ENCODE data around the gene PSMA7. TPM values are rescaled to one million over a fixed set of nuclear protein-coding genes. Genes with fewer than 3 reads are reported as not detected.

The PSMA7 gene
- total RNA-seq, 1 experiment from 2014 or later = 514 TPM

DNA sequence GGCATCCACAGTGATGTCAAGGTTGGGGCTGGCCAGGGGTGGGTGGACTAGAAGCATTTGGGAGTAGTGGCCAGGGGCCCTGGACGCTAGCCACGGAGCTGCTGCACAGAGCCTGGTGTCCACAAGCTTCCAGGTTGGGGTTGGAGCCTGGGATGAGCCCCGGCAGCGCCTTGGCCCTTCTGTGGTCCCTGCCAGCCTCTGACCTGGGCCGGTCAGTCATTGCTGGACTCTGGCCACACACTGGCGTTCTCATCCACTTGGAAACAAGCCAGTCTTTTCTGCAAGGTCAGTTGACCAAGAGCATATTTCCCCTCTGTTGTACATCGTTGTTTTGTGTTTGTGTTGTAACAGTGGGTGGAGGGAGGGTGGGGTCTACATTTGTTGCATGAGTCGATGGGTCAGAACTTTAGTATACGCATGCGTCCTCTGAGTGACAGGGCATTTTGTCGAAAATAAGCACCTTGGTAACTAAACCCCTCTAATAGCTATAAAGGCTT, 8.4 kb downstream of the PSMA7 start:
- Mint-ChIP-seq H3K4me3 (ENCODE audit: low read depth, unreplicated experiment) (no peak overlapping the region), H3K27me3 (ENCODE audit: unreplicated experiment) (no peaks in the 10 kb centered on the region), H3K36me3 (ENCODE audit: insufficient read depth, unreplicated experiment) (peaks cover 97% of the 10 kb centered on the region), H3K4me1 (ENCODE audit: low read depth, unreplicated experiment) (peaks cover 11% of the 10 kb centered on the region), H3K9me3 (ENCODE audit: low read depth, unreplicated experiment) (no peaks in the 10 kb centered on the region), H3K27ac (ENCODE audit: unreplicated experiment) (no peak overlapping the region)
- DNase-seq = no peak
- TSS peak; percentile 16 for BruUV-seq (replicated peaks)
- intact Hi-C loops (cut with micrococcal nuclease; ENCODE audit: unreplicated experiment) = loop anchor here (5.0 kb wide), 1 partner anchor 72 kb away; no protein-coding TSS in a partner anchor
- TF ChIP-seq, protein P1, sequence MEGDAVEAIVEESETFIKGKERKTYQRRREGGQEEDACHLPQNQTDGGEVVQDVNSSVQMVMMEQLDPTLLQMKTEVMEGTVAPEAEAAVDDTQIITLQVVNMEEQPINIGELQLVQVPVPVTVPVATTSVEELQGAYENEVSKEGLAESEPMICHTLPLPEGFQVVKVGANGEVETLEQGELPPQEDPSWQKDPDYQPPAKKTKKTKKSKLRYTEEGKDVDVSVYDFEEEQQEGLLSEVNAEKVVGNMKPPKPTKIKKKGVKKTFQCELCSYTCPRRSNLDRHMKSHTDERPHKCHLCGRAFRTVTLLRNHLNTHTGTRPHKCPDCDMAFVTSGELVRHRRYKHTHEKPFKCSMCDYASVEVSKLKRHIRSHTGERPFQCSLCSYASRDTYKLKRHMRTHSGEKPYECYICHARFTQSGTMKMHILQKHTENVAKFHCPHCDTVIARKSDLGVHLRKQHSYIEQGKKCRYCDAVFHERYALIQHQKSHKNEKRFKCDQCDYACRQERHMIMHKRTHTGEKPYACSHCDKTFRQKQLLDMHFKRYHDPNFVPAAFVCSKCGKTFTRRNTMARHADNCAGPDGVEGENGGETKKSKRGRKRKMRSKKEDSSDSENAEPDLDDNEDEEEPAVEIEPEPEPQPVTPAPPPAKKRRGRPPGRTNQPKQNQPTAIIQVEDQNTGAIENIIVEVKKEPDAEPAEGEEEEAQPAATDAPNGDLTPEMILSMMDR (IDR thresholded peaks at IDR 0.05; ENCODE audit: unreplicated experiment) = no peak
- CTCF ChIA-PET = no interaction called here

DNA sequence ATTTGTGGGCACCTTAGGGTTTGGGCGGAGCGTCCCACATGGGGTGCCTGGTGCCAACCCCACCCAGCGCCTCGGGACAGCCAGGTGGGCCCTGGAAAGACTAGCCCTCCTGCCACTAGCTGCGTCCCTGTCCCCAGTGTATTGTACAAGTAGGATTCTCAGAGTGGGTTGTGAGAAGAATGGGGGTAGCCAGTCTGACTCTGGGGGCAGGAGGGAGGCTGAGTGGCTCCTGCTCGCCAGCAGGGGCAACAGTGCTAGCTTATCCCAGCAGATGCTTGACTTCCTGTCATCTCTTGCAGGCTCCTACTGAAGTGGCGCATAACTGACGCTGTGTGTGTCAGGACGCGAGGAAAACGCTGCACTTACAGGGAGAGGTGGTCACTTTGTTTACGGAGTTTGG, 9.3 kb downstream of the PSMA7 start:
- H3K27ac Mint-ChIP-seq (ENCODE audit: unreplicated experiment) = no peak overlapping the region
- no peak for DNase-seq
- H3K4me1 Mint-ChIP-seq (ENCODE audit: low read depth, unreplicated experiment) = peaks cover 11% of the 10 kb centered on the region
- H3K9me3 Mint-ChIP-seq (ENCODE audit: low read depth, unreplicated experiment) = no peaks in the 10 kb centered on the region
- intact Hi-C loops (cut with micrococcal nuclease; ENCODE audit: unreplicated experiment) = no loop called here
- H3K27me3 Mint-ChIP-seq (ENCODE audit: unreplicated experiment) = no peaks in the 10 kb centered on the region
- H3K4me3 Mint-ChIP-seq (ENCODE audit: low read depth, unreplicated experiment) = no peak overlapping the region
- peaks cover 93% of the 10 kb centered on the region for H3K36me3 Mint-ChIP-seq (ENCODE audit: insufficient read depth, unreplicated experiment)
- BruUV-seq (replicated peaks) = no TSS peak
- CTCF ChIA-PET = interaction anchor here (0.7 kb wide), 2 partner anchors 101 to 191 kb away, joined by 3 read pairs; no protein-coding TSS in a partner anchor
- TF ChIP-seq, protein P1 (IDR thresholded peaks at IDR 0.05; ENCODE audit: unreplicated experiment) = no peak

DNA sequence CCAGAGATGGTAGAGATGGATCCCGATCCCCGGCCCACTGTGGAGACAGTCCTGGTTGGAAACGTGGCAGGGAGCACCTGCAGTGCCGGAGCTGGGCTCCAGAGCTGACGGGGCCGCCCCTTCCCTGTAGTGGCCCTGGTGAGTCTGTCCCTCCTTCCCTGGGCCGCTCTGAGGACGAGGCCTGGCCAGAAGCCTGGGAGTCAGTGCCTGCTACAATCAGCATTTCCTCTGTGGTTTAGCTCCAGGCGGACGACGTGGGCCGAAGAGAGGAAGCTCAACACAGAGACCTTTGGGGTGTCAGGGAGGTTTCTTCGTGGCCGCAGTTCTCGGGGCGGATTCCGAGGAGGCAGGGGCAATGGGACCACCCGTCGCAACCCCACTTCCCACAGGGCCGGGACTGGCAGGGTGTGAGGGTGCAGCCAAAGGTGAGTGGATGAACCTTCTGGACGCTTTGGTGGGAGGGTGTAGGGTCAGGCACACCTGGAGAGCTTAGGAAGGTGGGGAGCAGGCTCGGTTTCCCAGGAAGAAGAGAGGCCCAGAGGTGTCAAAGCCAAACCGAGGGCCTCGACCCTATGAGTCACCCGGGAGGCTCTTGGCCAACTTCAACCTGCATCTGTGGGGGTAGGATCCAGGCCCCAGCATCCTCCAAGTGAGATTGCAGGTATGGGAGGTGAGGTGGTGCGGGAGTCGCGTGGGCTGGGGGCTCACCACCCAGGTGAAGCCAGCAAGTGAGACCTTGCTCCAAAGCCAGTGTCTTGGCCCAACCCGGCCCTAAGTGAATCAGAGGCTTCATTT, 9.9 kb downstream of the PSMA7 start:
- Mint-ChIP-seq H3K27ac (ENCODE audit: unreplicated experiment) (peak overlapping the region; percentile 39), H3K27me3 (ENCODE audit: unreplicated experiment) (no peaks in the 10 kb centered on the region), H3K4me3 (ENCODE audit: low read depth, unreplicated experiment) (no peak overlapping the region), H3K36me3 (ENCODE audit: insufficient read depth, unreplicated experiment) (peaks cover 93% of the 10 kb centered on the region), H3K9me3 (ENCODE audit: low read depth, unreplicated experiment) (no peaks in the 10 kb centered on the region), H3K4me1 (ENCODE audit: low read depth, unreplicated experiment) (peaks cover 11% of the 10 kb centered on the region)
- DNase-seq = no peak
- CTCF ChIA-PET = no interaction called here
- TF ChIP-seq, protein P1 (IDR thresholded peaks at IDR 0.05; ENCODE audit: unreplicated experiment) = no peak
- no TSS peak for BruUV-seq (replicated peaks)
- intact Hi-C loops (cut with micrococcal nuclease; ENCODE audit: unreplicated experiment) = no loop called here

DNA sequence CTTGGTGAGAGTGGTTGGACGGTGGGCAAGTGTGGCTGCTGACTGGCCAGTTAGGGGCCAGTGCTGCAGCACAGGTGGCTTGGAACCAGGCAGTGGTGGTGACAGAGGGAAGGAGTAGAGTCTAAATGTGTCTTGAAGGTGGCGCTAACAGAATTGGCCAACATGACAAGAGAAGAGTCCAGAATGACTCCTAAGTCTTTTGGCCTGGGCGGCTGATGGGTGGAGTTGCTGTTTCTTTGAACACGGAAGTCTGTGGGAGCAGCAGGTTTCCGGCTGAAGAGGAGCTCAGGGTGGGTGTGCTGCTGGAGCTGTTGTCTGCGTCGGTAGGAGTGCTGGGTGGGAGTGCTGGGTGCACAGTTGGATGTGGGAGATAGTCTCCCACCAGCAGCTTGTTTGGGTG, 10.8 kb downstream of the PSMA7 start:
- intact Hi-C loops (cut with micrococcal nuclease; ENCODE audit: unreplicated experiment) = no loop called here
- TF ChIP-seq, protein P1 (IDR thresholded peaks at IDR 0.05; ENCODE audit: unreplicated experiment) = no peak
- no peaks in the 10 kb centered on the region for H3K9me3 Mint-ChIP-seq (ENCODE audit: low read depth, unreplicated experiment)
- CTCF ChIA-PET = no interaction called here
- peaks cover 11% of the 10 kb centered on the region for H3K4me1 Mint-ChIP-seq (ENCODE audit: low read depth, unreplicated experiment)
- H3K27me3 Mint-ChIP-seq (ENCODE audit: unreplicated experiment) = no peaks in the 10 kb centered on the region
- no peak overlapping the region for H3K27ac Mint-ChIP-seq (ENCODE audit: unreplicated experiment)
- BruUV-seq (replicated peaks) = no TSS peak
- DNase-seq = no peak
- H3K4me3 Mint-ChIP-seq (ENCODE audit: low read depth, unreplicated experiment) = no peak overlapping the region
- H3K36me3 Mint-ChIP-seq (ENCODE audit: insufficient read depth, unreplicated experiment) = peaks cover 92% of the 10 kb centered on the region

All from Calu3 (cell line).